ENCODE measurements around the gene PNP.
"Not testable (repeated sequence)": the region's sequence is repeated elsewhere in the genome, so short reads cannot be mapped to it uniquely, and the experiment has no call there.

PNP gene

GRCh38 chr14:20489093-20489994 is 20.1 kb downstream of the PNP start:
- in situ Hi-C loops (cut with MboI; ENCODE audit: low sequenced_read_pairs): no loop called here

GRCh38 chr14:20490563-20490962 is 21.4 kb downstream of the PNP start:
- in situ Hi-C loops (cut with MboI; ENCODE audit: low sequenced_read_pairs): no loop called here

GRCh38 chr14:20492486-20492885 is 23.3 kb downstream of the PNP start:
- in situ Hi-C loops (cut with MboI; ENCODE audit: low sequenced_read_pairs): no loop called here

GRCh38 chr14:20493634-20494033 is 24.4 kb downstream of the PNP start:
- in situ Hi-C loops (cut with MboI; ENCODE audit: low sequenced_read_pairs): no loop called here

GRCh38 chr14:20494935-20495766 is 25.9 kb downstream of the PNP start:
- in situ Hi-C loops (cut with MboI; ENCODE audit: low sequenced_read_pairs): no loop called here

GRCh38 chr14:20498622-20499021 is 29.4 kb downstream of the PNP start:
- in situ Hi-C loops (cut with MboI; ENCODE audit: low sequenced_read_pairs): no loop called here

- in situ Hi-C loops (cut with MboI; ENCODE audit: low sequenced_read_pairs): no loop called here
Observed at GRCh38 chr14:20499108-20499507, 29.9 kb downstream of the PNP start.

GRCh38 chr14:20499881-20500280 is 30.7 kb downstream of the PNP start:
- in situ Hi-C loops (cut with MboI; ENCODE audit: low sequenced_read_pairs): no loop called here

GRCh38 chr14:20501346-20501745 is 32.1 kb downstream of the PNP start:
- in situ Hi-C loops (cut with MboI; ENCODE audit: low sequenced_read_pairs): no loop called here

- in situ Hi-C loops (cut with MboI; ENCODE audit: low sequenced_read_pairs): no loop called here
Observed at GRCh38 chr14:20503898-20504297, 34.7 kb downstream of the PNP start.

- in situ Hi-C loops (cut with MboI; ENCODE audit: low sequenced_read_pairs): not testable (repeated sequence)
Observed at GRCh38 chr14:20506276-20506675, 37.1 kb downstream of the PNP start.

GRCh38 chr14:20506752-20507151 is 37.5 kb downstream of the PNP start:
- in situ Hi-C loops (cut with MboI; ENCODE audit: low sequenced_read_pairs): not testable (repeated sequence)

GRCh38 chr14:20507537-20507936 is 38.3 kb downstream of the PNP start:
- in situ Hi-C loops (cut with MboI; ENCODE audit: low sequenced_read_pairs): not testable (repeated sequence)

GRCh38 chr14:20508367-20508766 is 39.2 kb downstream of the PNP start:
- in situ Hi-C loops (cut with MboI; ENCODE audit: low sequenced_read_pairs): no loop called here

- in situ Hi-C loops (cut with MboI; ENCODE audit: low sequenced_read_pairs): no loop called here
Observed at GRCh38 chr14:20512177-20512905, 43.1 kb downstream of the PNP start.

- in situ Hi-C loops (cut with MboI; ENCODE audit: low sequenced_read_pairs): no loop called here
Observed at GRCh38 chr14:20515846-20516245, 46.6 kb downstream of the PNP start.

GRCh38 chr14:20516921-20517320 is 47.7 kb downstream of the PNP start:
- in situ Hi-C loops (cut with MboI; ENCODE audit: low sequenced_read_pairs): no loop called here

GRCh38 chr14:20522332-20522731 is 53.1 kb downstream of the PNP start:
- in situ Hi-C loops (cut with MboI; ENCODE audit: low sequenced_read_pairs): no loop called here

GRCh38 chr14:20524027-20524426 is 54.8 kb downstream of the PNP start:
- in situ Hi-C loops (cut with MboI; ENCODE audit: low sequenced_read_pairs): no loop called here

All from HL-60/S4 treated with phorbol 12-myristate 13-acetate at 8.2 ng/mL for 4 days and 3 days (cell line).